Neuron (in vitro differentiated cells): Measurements from ENCODE around the gene MAN1A2.

Source experiments
- H2AFZ ChIP-seq: one replicate; pipeline ENCODE4 v1.6.1; 2013; ENCODE audit warnings: low read depth, mild to moderate bottlenecking, inconsistent platforms, low read length, moderate library complexity
- H3K27me3 ChIP-seq: one replicate; pipeline ENCODE4 v1.6.1; 2013; ENCODE audit warnings: low read length; ENCODE audit not compliant: insufficient read depth
- H3K36me3 ChIP-seq: one replicate; pipeline ENCODE4 v1.6.1; 2013; ENCODE audit warnings: low read length; ENCODE audit not compliant: insufficient read depth
- H3K4me1 ChIP-seq: one replicate; pipeline ENCODE4 v1.6.1; 2013; ENCODE audit warnings: low read length; ENCODE audit not compliant: insufficient read depth
- H3K4me3 ChIP-seq: 2 replicates; pipeline ENCODE4 v1.5.1; 2013; ENCODE audit warnings: mild to moderate bottlenecking, low read length, moderate library complexity
- H3K9me3 ChIP-seq: one replicate; pipeline ENCODE4 v1.6.1; 2013; ENCODE audit warnings: low read length

MAN1A2 gene

GRCh38 chr1:117562581-117563491 is 195.6 kb downstream of the MAN1A2 start:
- no peaks in the 10 kb centered on the region for H3K36me3 ChIP-seq
- H3K4me1 ChIP-seq = no peaks in the 10 kb centered on the region
- H3K9me3 ChIP-seq = no peaks in the 10 kb centered on the region
- peaks cover 2% of the 10 kb centered on the region for H3K27me3 ChIP-seq
- no peak overlapping the region for H3K4me3 ChIP-seq
- H2AFZ ChIP-seq = no peak overlapping the region

GRCh38 chr1:117563492-117563875 is 196.2 kb downstream of the MAN1A2 start:
- Histone ChIP-seq H2AFZ (no peak overlapping the region), H3K36me3 (no peaks in the 10 kb centered on the region), H3K27me3 (peaks cover 2% of the 10 kb centered on the region), H3K4me1 (no peaks in the 10 kb centered on the region), H3K4me3 (no peak overlapping the region), H3K9me3 (no peaks in the 10 kb centered on the region)

GRCh38 chr1:117564227-117565075 is 197.2 kb downstream of the MAN1A2 start:
- H3K27me3 ChIP-seq = peaks cover 2% of the 10 kb centered on the region
- H3K36me3 ChIP-seq = no peaks in the 10 kb centered on the region
- no peaks in the 10 kb centered on the region for H3K9me3 ChIP-seq
- H3K4me3 ChIP-seq = no peak overlapping the region
- no peaks in the 10 kb centered on the region for H3K4me1 ChIP-seq
- no peak overlapping the region for H2AFZ ChIP-seq

- Histone ChIP-seq H3K9me3 (no peaks in the 10 kb centered on the region), H3K4me1 (no peaks in the 10 kb centered on the region), H3K4me3 (no peak overlapping the region), H3K36me3 (no peaks in the 10 kb centered on the region), H2AFZ (no peak overlapping the region), H3K27me3 (peaks cover 2% of the 10 kb centered on the region)
Observed at GRCh38 chr1:117565076-117565556, 197.9 kb downstream of the MAN1A2 start.

GRCh38 chr1:117565745-117566455 is 198.7 kb downstream of the MAN1A2 start:
- Histone ChIP-seq H3K27me3 (peaks cover 2% of the 10 kb centered on the region), H3K36me3 (no peaks in the 10 kb centered on the region), H3K4me1 (no peaks in the 10 kb centered on the region), H3K4me3 (no peak overlapping the region), H2AFZ (no peak overlapping the region), H3K9me3 (no peaks in the 10 kb centered on the region)

- H2AFZ ChIP-seq = no peak overlapping the region
- H3K27me3 ChIP-seq = peaks cover 2% of the 10 kb centered on the region
- no peak overlapping the region for H3K4me3 ChIP-seq
- H3K36me3 ChIP-seq = no peaks in the 10 kb centered on the region
- no peaks in the 10 kb centered on the region for H3K9me3 ChIP-seq
- H3K4me1 ChIP-seq = no peaks in the 10 kb centered on the region
Observed at GRCh38 chr1:117566556-117566955, 199.3 kb downstream of the MAN1A2 start.

GRCh38 chr1:117567435-117567834 is 200.2 kb downstream of the MAN1A2 start:
- Histone ChIP-seq H3K27me3 (peaks cover 2% of the 10 kb centered on the region), H3K4me1 (no peaks in the 10 kb centered on the region), H2AFZ (no peak overlapping the region), H3K4me3 (no peak overlapping the region), H3K36me3 (no peaks in the 10 kb centered on the region), H3K9me3 (no peaks in the 10 kb centered on the region)

- Histone ChIP-seq H3K4me3 (no peak overlapping the region), H2AFZ (no peak overlapping the region), H3K36me3 (no peaks in the 10 kb centered on the region), H3K9me3 (no peaks in the 10 kb centered on the region), H3K27me3 (peaks cover 2% of the 10 kb centered on the region), H3K4me1 (no peaks in the 10 kb centered on the region)
Observed at GRCh38 chr1:117567976-117568375, 200.7 kb downstream of the MAN1A2 start.

- Histone ChIP-seq H2AFZ (no peak overlapping the region), H3K4me3 (no peak overlapping the region), H3K9me3 (no peaks in the 10 kb centered on the region), H3K4me1 (no peaks in the 10 kb centered on the region), H3K36me3 (no peaks in the 10 kb centered on the region), H3K27me3 (peaks cover 2% of the 10 kb centered on the region)
Observed at GRCh38 chr1:117568999-117569398, 201.8 kb downstream of the MAN1A2 start.

GRCh38 chr1:117569856-117570255 is 202.6 kb downstream of the MAN1A2 start:
- H3K36me3 ChIP-seq = no peaks in the 10 kb centered on the region
- no peaks in the 10 kb centered on the region for H3K4me1 ChIP-seq
- no peaks in the 10 kb centered on the region for H3K27me3 ChIP-seq
- H2AFZ ChIP-seq = no peak overlapping the region
- no peak overlapping the region for H3K4me3 ChIP-seq
- no peaks in the 10 kb centered on the region for H3K9me3 ChIP-seq

GRCh38 chr1:117570988-117571409 is 203.8 kb downstream of the MAN1A2 start:
- Histone ChIP-seq H3K27me3 (no peaks in the 10 kb centered on the region), H2AFZ (no peak overlapping the region), H3K4me1 (no peaks in the 10 kb centered on the region), H3K36me3 (no peaks in the 10 kb centered on the region), H3K9me3 (no peaks in the 10 kb centered on the region), H3K4me3 (no peak overlapping the region)

GRCh38 chr1:117571496-117571895 is 204.2 kb downstream of the MAN1A2 start:
- no peak overlapping the region for H3K4me3 ChIP-seq
- no peaks in the 10 kb centered on the region for H3K9me3 ChIP-seq
- H3K36me3 ChIP-seq = no peaks in the 10 kb centered on the region
- no peak overlapping the region for H2AFZ ChIP-seq
- H3K4me1 ChIP-seq = no peaks in the 10 kb centered on the region
- H3K27me3 ChIP-seq = no peaks in the 10 kb centered on the region
